HCT116 (cell line): ENCODE data around the gene CMPK2. TPM values are rescaled to one million over a fixed set of nuclear protein-coding genes. Genes with fewer than 3 reads are reported as not detected.

Source experiments
- ATAC-seq: fragments of 200-7000 bp; cut with Tn5 transposase; 2 replicates; pipeline ENCODE4 v1.9.1; 2020; ENCODE audit warnings: mild to moderate bottlenecking, moderate library complexity
- BruUV-seq: library from RNA; stranded (reverse); fragments of 400-500 nt; replicated peaks from 2 replicates; lab custom pipeline; 2021; lab: Mats Ljungman, UMichigan
- CTCF ChIA-PET: fragments of 300-600 bp; sonication (Branson Sonifier 250); formaldehyde crosslinking; loops from one replicate; lab custom pipeline; 2021; ENCODE audit warnings: antibody characterized with exemption; lab: Charles Lee
- POLR2A ChIA-PET: fragments of 300-600, 350-600 bp; sonication (Branson Sonifier 250); formaldehyde crosslinking; loops from one replicate; lab custom pipeline; 2021; ENCODE audit warnings: antibody characterized with exemption; lab: Charles Lee
- RAD21 ChIA-PET, 2 experiments: fragments of 300-600 bp; sonication (Branson Sonifier 250); formaldehyde crosslinking; loops; one replicate each; lab custom pipeline; 2023; ENCODE audit warnings: low total read pairs in 2 of 2; ENCODE audit not compliant: uncharacterized antibody in 2 of 2, unreplicated experiment in 2 of 2, low non-redundant PET in 1 of 2; lab: Charles Lee
- DNase-seq: peaks from one replicate; pipeline ENCODE4 v3.0.0-alpha.2; 2010; ENCODE audit warnings: low read depth, low spot score
- H2AFZ ChIP-seq: fragments of 200-600 bp; shearing (Covaris generic), sonication (generic); 2 replicates; pipeline ENCODE4 v1.6.1; 2017; ENCODE audit warnings: low read depth, mixed run types, mixed read lengths, antibody characterized with exemption, low read length; ENCODE audit not compliant: poor library complexity, severe bottlenecking
- H3K27ac ChIP-seq: 2 replicates; pipeline ENCODE4 v1.5.1; 2012; ENCODE audit warnings: low read depth, low read length
- H3K27me3 ChIP-seq: fragments of 200-600 bp; sonication (generic); 2 replicates; pipeline ENCODE4 v1.6.1; 2016; ENCODE audit warnings: mixed run types, low read length, mixed read lengths; ENCODE audit not compliant: insufficient read depth
- H3K36me3 ChIP-seq, 2 experiments: fragments of 200-500 bp in 1 of 2; fragments of 200-600 bp in 1 of 2; sonication (Bioruptor generic) in 1 of 2; sonication (generic) in 1 of 2; 2 replicates each; pipeline versions ENCODE4 v1.5.1 to v1.6.1; 2014 to 2016; ENCODE audit warnings: low read length in 2 of 2, inconsistent platforms in 1 of 2, mixed read lengths in 1 of 2, mixed run types in 1 of 2; ENCODE audit not compliant: insufficient read depth in 2 of 2, control insufficient read depth in 1 of 2
- H3K4me1 ChIP-seq, 2 experiments: fragments of 200-600 bp in 1 of 2; sonication (generic) in 1 of 2; 2 replicates each; pipeline versions ENCODE4 v1.5.1 to v1.6.1; 2012 to 2017; ENCODE audit warnings: low read length in 2 of 2, inconsistent platforms in 1 of 2, mild to moderate bottlenecking in 1 of 2, mixed read lengths in 1 of 2, mixed run types in 1 of 2, moderate library complexity in 1 of 2; ENCODE audit not compliant: insufficient read depth in 2 of 2, control insufficient read depth in 1 of 2
- H3K4me2 ChIP-seq: fragments of 200-600 bp; sonication (generic); 2 replicates; pipeline ENCODE4 v1.6.1; 2017; ENCODE audit warnings: mixed run types, low read length, mixed read lengths
- H3K4me3 ChIP-seq, 2 experiments: fragments of 200-600 bp in 1 of 2; sonication (generic) in 1 of 2; replicated peaks in 1 of 2; 2 replicates each; pipeline ENCODE4 v1.5.1; 2011 to 2016; ENCODE audit warnings: low read length in 2 of 2, control low read depth in 1 of 2, low read depth in 1 of 2, mild to moderate bottlenecking in 1 of 2, mixed read lengths in 1 of 2, mixed run types in 1 of 2
- H3K79me2 ChIP-seq: fragments of 200-600 bp; sonication (generic); 2 replicates; pipeline ENCODE4 v1.6.1; 2017; ENCODE audit warnings: mild to moderate bottlenecking, mixed run types, low read length, moderate library complexity, mixed read lengths; ENCODE audit not compliant: insufficient read depth
- H3K9ac ChIP-seq: fragments of 200-600 bp; sonication (generic); 2 replicates; pipeline ENCODE4 v1.6.1; 2016; ENCODE audit warnings: low read length, mixed read lengths
- H3K9me2 ChIP-seq: fragments of 200-600 bp; sonication (generic), shearing (Covaris generic); 2 replicates; pipeline ENCODE4 v1.6.1; 2017; ENCODE audit warnings: mixed run types, mild to moderate bottlenecking, moderate library complexity; ENCODE audit not compliant: insufficient read depth
- H3K9me3 ChIP-seq, 2 experiments: fragments of 200-500 bp in 1 of 2; fragments of 200-600 bp in 1 of 2; sonication (Bioruptor generic) in 1 of 2; sonication (generic) in 1 of 2; 2 replicates each; pipeline ENCODE4 v1.6.1; 2014 to 2017; ENCODE audit warnings: low read length in 2 of 2, mixed read lengths in 2 of 2, inconsistent platforms in 1 of 2, low read depth in 1 of 2, mild to moderate bottlenecking in 1 of 2, mixed run types in 1 of 2, moderate library complexity in 1 of 2; ENCODE audit not compliant: control insufficient read depth in 1 of 2, insufficient read depth in 1 of 2
- H4K20me1 ChIP-seq: fragments of 200-600 bp; sonication (generic), shearing (Covaris generic); 2 replicates; pipeline ENCODE4 v1.6.1; 2017; ENCODE audit warnings: mixed run types, mild to moderate bottlenecking, moderate library complexity; ENCODE audit not compliant: insufficient read depth
- EGR1 ChIP-seq: IDR thresholded peaks from 2 replicates; pipeline ENCODE4 v1.6.1; 2012; ENCODE audit warnings: low read depth
- EZH2 ChIP-seq: fragments of 200-600 bp; sonication (generic); IDR thresholded peaks from 2 replicates; pipeline ENCODE4 v1.6.1; 2017; ENCODE audit warnings: antibody characterized with exemption, mixed run types
- EZH2phosphoT487 ChIP-seq: fragments of 200-600 bp; IDR thresholded peaks from 2 replicates; pipeline ENCODE4 v1.6.1; 2018; ENCODE audit warnings: antibody characterized with exemption, borderline replicate concordance
- FOSL1 ChIP-seq: IDR thresholded peaks from 2 replicates; pipeline ENCODE4 v1.6.1; 2012; ENCODE audit warnings: low read depth
- JUND ChIP-seq: IDR thresholded peaks from 2 replicates; pipeline ENCODE4 v1.6.1; 2012
- MAX ChIP-seq: IDR thresholded peaks from 2 replicates; pipeline ENCODE4 v1.6.1; 2012
- POLR2A ChIP-seq: IDR thresholded peaks from 2 replicates; pipeline ENCODE4 v1.7.0; 2011; ENCODE audit warnings: borderline replicate concordance; ENCODE audit not compliant: insufficient read depth, insufficient read length; ENCODE audit errors: extremely low read depth
- REST ChIP-seq: IDR thresholded peaks from 2 replicates; pipeline ENCODE4 v1.6.1; 2012; ENCODE audit warnings: low read depth
- SIN3A ChIP-seq: IDR thresholded peaks from 2 replicates; pipeline ENCODE4 v1.6.1; 2012; ENCODE audit warnings: low read depth
- SP1 ChIP-seq: IDR thresholded peaks from 2 replicates; pipeline ENCODE4 v1.6.1; 2012; ENCODE audit warnings: low read depth
- SRF ChIP-seq: IDR thresholded peaks from 2 replicates; pipeline ENCODE4 v1.6.1; 2012; ENCODE audit warnings: low read depth
- YY1 ChIP-seq: IDR thresholded peaks from 2 replicates; pipeline ENCODE4 v1.6.1; 2011; ENCODE audit warnings: low read length, low read depth, moderate library complexity, mild to moderate bottlenecking; ENCODE audit not compliant: insufficient replicate concordance; ENCODE audit errors: extremely low read depth
- ZFX ChIP-seq: fragments of 450-650 bp; IDR thresholded peaks from 2 replicates; pipeline ENCODE4 v1.6.1; 2017
- intact Hi-C: fragments of 100-400 bp; cut with micrococcal nuclease; formaldehyde crosslinking; loops from 2 replicates; pipeline ENCODE4 v1.10.0; 2022
- total RNA-seq: library from RNA; stranded (reverse); gene quantifications from one replicate; pipeline ENCODE4 v1.2.1, GENCODE V29; 2021; ENCODE audit not compliant: unreplicated experiment
- TF ChIP-seq, protein P1 (sequence below): IDR thresholded peaks from 2 replicates; pipeline ENCODE4 v1.6.1; 2012

The CMPK2 gene
- total RNA-seq, 1 experiment from 2014 or later = 1.5 TPM

GRCh38 chr2:6823111-6823510, 42.6 kb downstream of the CMPK2 start:
- Histone ChIP-seq H3K4me3 (no peak overlapping the region), H3K9me3 (no peaks in the 10 kb centered on the region), H3K36me3 (no peaks in the 10 kb centered on the region), H3K79me2 (no peaks in the 10 kb centered on the region), H2AFZ (no peak overlapping the region), H3K27me3 (peaks cover 27% of the 10 kb centered on the region), H3K27ac (no peak overlapping the region), H3K9ac (no peak overlapping the region), H3K4me1 (peaks cover 0 to 8% of the 10 kb centered on the region in 2 experiments; a peak in 2 of 4 replicates), H3K4me2 (no peak overlapping the region), H3K9me2 (no peaks in the 10 kb centered on the region), H4K20me1 (no peaks in the 10 kb centered on the region)
- intact Hi-C loops = loop anchor here (10.0 kb wide), 1 partner anchor 222 kb away; no protein-coding TSS in a partner anchor
- CTCF ChIA-PET = no interaction called here
- POLR2A ChIA-PET = no interaction called here
- DNase-seq = no peak
- RAD21 ChIA-PET = no interaction called here
- no peak for ATAC-seq
- no TSS peak for BruUV-seq
- TF ChIP-seq MAX = no peak
- TF ChIP-seq EZH2 = no peak
- no peak for TF ChIP-seq POLR2A
- TF ChIP-seq, protein P1, sequence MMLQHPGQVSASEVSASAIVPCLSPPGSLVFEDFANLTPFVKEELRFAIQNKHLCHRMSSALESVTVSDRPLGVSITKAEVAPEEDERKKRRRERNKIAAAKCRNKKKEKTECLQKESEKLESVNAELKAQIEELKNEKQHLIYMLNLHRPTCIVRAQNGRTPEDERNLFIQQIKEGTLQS = no peak
- TF ChIP-seq EZH2phosphoT487 = no peak
- no peak for TF ChIP-seq SRF
- no peak for TF ChIP-seq ZFX
- no peak for TF ChIP-seq JUND
- TF ChIP-seq EGR1 = no peak
- no peak for TF ChIP-seq YY1
- no peak for TF ChIP-seq SP1
- no peak for TF ChIP-seq FOSL1
- TF ChIP-seq REST = no peak
- no peak for TF ChIP-seq SIN3A
